ENCODE data around the gene RNASE1.

RNASE1 gene

DNA sequence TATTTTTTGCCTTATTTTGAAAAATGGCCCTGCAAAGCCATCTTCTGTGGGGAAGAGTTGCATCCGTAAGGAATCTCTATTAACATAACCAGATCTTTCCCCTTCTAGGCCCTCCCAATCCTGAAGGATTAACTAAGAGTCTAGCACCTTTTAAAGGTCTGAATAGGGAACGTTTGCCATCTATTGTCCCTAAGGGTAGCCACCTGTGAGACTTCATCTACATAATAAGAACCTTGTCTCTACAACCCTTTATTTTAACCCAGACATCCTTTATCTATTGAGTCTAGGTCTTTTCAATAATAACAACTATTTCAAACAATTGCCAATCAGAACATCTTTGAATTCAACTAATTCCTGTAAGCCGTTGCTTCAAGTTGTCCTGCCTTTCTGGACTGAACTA is 30.0 kb downstream of the RNASE1 start:
- CTCF ChIA-PET, result no interaction called here

DNA sequence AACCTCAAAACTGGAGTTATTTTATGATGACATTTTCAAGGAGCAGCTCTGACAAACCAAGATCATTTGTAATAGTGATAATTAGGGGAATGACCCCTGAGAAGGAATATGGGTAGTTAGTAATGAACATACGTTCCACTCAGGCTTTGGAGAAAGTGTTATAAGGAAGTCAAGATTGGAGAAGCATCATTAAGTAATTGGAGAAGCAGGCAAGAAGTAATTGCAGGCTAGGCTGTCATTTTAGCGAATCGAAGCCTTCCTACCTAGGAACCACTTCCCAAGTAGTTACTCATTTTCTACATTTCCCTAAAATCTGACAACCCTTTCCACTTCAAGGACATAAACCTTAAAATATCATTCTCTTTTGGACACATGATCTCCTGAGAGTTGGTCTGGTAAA is 33.2 kb downstream of the RNASE1 start:
- H3K36me3 ChIP-seq (ENCODE audit: control insufficient read depth in 2 of 2, insufficient read depth in 1 of 2, low read length in 2 of 2), result no peaks in the 10 kb centered on the region
- TF ChIP-seq, protein P1, sequence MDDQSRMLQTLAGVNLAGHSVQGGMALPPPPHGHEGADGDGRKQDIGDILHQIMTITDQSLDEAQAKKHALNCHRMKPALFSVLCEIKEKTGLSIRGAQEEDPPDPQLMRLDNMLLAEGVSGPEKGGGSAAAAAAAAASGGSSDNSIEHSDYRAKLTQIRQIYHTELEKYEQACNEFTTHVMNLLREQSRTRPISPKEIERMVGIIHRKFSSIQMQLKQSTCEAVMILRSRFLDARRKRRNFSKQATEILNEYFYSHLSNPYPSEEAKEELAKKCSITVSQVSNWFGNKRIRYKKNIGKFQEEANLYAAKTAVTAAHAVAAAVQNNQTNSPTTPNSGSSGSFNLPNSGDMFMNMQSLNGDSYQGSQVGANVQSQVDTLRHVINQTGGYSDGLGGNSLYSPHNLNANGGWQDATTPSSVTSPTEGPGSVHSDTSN (CRISPR knock-in tag; IDR thresholded peaks at IDR 0.05), result no peak
- TF ChIP-seq ZNF366 (tag by site-specific recombination; conservative IDR thresholded peaks at IDR 0.05) (no peak), ZNF561 (tag by site-specific recombination; IDR thresholded peaks at IDR 0.05; ENCODE audit: borderline replicate concordance) (no peak), ZSCAN16 (tag by site-specific recombination; IDR thresholded peaks at IDR 0.05) (no peak), MZF1 (tag by site-specific recombination; IDR thresholded peaks at IDR 0.05; ENCODE audit: borderline replicate concordance) (no peak), ZNF544 (tag by site-specific recombination; IDR thresholded peaks at IDR 0.05) (no peak), KLF9 (tag by site-specific recombination; IDR thresholded peaks at IDR 0.05; ENCODE audit: low read depth) (no peak), ZNF292 (tag by site-specific recombination; IDR thresholded peaks at IDR 0.05; ENCODE audit: borderline replicate concordance, low read depth) (no peak)
- TF ChIP-seq, protein P2, sequence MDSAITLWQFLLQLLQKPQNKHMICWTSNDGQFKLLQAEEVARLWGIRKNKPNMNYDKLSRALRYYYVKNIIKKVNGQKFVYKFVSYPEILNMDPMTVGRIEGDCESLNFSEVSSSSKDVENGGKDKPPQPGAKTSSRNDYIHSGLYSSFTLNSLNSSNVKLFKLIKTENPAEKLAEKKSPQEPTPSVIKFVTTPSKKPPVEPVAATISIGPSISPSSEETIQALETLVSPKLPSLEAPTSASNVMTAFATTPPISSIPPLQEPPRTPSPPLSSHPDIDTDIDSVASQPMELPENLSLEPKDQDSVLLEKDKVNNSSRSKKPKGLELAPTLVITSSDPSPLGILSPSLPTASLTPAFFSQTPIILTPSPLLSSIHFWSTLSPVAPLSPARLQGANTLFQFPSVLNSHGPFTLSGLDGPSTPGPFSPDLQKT (IDR thresholded peaks at IDR 0.05; ENCODE audit: borderline replicate concordance, low read depth, low read length), result no peak
- TF ChIP-seq, protein P3, sequence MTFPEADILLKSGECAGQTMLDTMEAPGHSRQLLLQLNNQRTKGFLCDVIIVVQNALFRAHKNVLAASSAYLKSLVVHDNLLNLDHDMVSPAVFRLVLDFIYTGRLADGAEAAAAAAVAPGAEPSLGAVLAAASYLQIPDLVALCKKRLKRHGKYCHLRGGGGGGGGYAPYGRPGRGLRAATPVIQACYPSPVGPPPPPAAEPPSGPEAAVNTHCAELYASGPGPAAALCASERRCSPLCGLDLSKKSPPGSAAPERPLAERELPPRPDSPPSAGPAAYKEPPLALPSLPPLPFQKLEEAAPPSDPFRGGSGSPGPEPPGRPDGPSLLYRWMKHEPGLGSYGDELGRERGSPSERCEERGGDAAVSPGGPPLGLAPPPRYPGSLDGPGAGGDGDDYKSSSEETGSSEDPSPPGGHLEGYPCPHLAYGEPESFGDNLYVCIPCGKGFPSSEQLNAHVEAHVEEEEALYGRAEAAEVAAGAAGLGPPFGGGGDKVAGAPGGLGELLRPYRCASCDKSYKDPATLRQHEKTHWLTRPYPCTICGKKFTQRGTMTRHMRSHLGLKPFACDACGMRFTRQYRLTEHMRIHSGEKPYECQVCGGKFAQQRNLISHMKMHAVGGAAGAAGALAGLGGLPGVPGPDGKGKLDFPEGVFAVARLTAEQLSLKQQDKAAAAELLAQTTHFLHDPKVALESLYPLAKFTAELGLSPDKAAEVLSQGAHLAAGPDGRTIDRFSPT (tag by site-specific recombination; IDR thresholded peaks at IDR 0.05), result no peak
- H3K9me3 ChIP-seq (ENCODE audit: control insufficient read depth, insufficient read depth, low read depth, low read length), result no peaks in the 10 kb centered on the region
- H3K4me1 ChIP-seq (ENCODE audit: control insufficient read depth, insufficient read depth, low read length), result no peaks in the 10 kb centered on the region
- ChIA-PET CTCF (no interaction called here), POLR2A (no interaction called here)
- H3K27ac ChIP-seq (ENCODE audit: extremely low read depth, low read depth, low read length), result no peak overlapping the region
- H3K4me3 ChIP-seq (ENCODE audit: low read depth, low read length), result no peak overlapping the region

More for the DNA sequence above, 30.0 kb downstream of the RNASE1 start:
- POLR2A ChIA-PET, result no interaction called here
- H3K4me3 ChIP-seq (ENCODE audit: low read depth, low read length), result no peak overlapping the region
- H3K4me1 ChIP-seq (ENCODE audit: control insufficient read depth, insufficient read depth, low read length), result no peaks in the 10 kb centered on the region
- H3K27ac ChIP-seq (ENCODE audit: extremely low read depth, low read depth, low read length), result no peak overlapping the region
- no peak for TF ChIP-seq ZNF133 (tag by site-specific recombination; IDR thresholded peaks at IDR 0.05)
- no peak for TF ChIP-seq ZNF354C (tag by site-specific recombination; IDR thresholded peaks at IDR 0.05; ENCODE audit: borderline replicate concordance, low read depth)
- no peak for TF ChIP-seq ZBTB17 (tag by site-specific recombination; IDR thresholded peaks at IDR 0.05)
- TF ChIP-seq ZBTB21 (tag by site-specific recombination; IDR thresholded peaks at IDR 0.05), result no peak
- TF ChIP-seq, protein P4, sequence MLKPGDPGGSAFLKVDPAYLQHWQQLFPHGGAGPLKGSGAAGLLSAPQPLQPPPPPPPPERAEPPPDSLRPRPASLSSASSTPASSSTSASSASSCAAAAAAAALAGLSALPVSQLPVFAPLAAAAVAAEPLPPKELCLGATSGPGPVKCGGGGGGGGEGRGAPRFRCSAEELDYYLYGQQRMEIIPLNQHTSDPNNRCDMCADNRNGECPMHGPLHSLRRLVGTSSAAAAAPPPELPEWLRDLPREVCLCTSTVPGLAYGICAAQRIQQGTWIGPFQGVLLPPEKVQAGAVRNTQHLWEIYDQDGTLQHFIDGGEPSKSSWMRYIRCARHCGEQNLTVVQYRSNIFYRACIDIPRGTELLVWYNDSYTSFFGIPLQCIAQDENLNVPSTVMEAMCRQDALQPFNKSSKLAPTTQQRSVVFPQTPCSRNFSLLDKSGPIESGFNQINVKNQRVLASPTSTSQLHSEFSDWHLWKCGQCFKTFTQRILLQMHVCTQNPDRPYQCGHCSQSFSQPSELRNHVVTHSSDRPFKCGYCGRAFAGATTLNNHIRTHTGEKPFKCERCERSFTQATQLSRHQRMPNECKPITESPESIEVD (tag by site-specific recombination; IDR thresholded peaks at IDR 0.05), result no peak
- TF ChIP-seq IKZF3 (tag by site-specific recombination; IDR thresholded peaks at IDR 0.05), result no peak
- TF ChIP-seq KLF1 (tag by site-specific recombination; IDR thresholded peaks at IDR 0.05), result no peak
- TF ChIP-seq ZNF777 (tag by site-specific recombination; IDR thresholded peaks at IDR 0.05; ENCODE audit: borderline replicate concordance), result no peak
- no peak for TF ChIP-seq ZNF544 (tag by site-specific recombination; IDR thresholded peaks at IDR 0.05)
- no peak for TF ChIP-seq ZNF366 (tag by site-specific recombination; conservative IDR thresholded peaks at IDR 0.05)
- TF ChIP-seq ZNF239 (tag by site-specific recombination; IDR thresholded peaks at IDR 0.05), result no peak
- TF ChIP-seq SALL2 (tag by site-specific recombination; IDR thresholded peaks at IDR 0.05; ENCODE audit: borderline replicate concordance), result no peak
- no peak for TF ChIP-seq ZNF394 (tag by site-specific recombination; IDR thresholded peaks at IDR 0.05; ENCODE audit: borderline replicate concordance)
- no peak for TF ChIP-seq ZNF677 (tag by site-specific recombination; IDR thresholded peaks at IDR 0.05)
- no peak for TF ChIP-seq ZNF830 (tag by site-specific recombination; IDR thresholded peaks at IDR 0.05; ENCODE audit: low read depth)
- TF ChIP-seq ZSCAN30 (tag by site-specific recombination; IDR thresholded peaks at IDR 0.05), result no peak
- TF ChIP-seq ZNF791 (tag by site-specific recombination; IDR thresholded peaks at IDR 0.05), result no peak
- H3K36me3 ChIP-seq (ENCODE audit: control insufficient read depth in 2 of 2, insufficient read depth in 1 of 2, low read length in 2 of 2), result no peaks in the 10 kb centered on the region
- no peaks in the 10 kb centered on the region for H3K9me3 ChIP-seq (ENCODE audit: control insufficient read depth, insufficient read depth, low read depth, low read length)

Measured in HEK293 (cell line).